SK-N-SH (cell line): ENCODE results near the gene TBX4. TPM values are rescaled to one million over a fixed set of nuclear protein-coding genes. Genes with fewer than 3 reads are reported as not detected.

Source experiments
- CTCF ChIA-PET: fragments of 300-600, 350-600 bp; formaldehyde crosslinking; extraction: SDS; loops from one replicate; lab custom pipeline; 2021; lab: Yijun Ruan, JAX
- POLR2A ChIA-PET: fragments of 350-600 bp; sonication (Branson Sonifier 250); formaldehyde crosslinking; extraction: SDS; loops from one replicate; lab custom pipeline; 2020; ENCODE audit warnings: antibody characterized with exemption, inconsistent platforms; lab: Yijun Ruan, JAX
- DNase-seq: peaks from one replicate; pipeline ENCODE4 v3.0.0; 2012
- H2AFZ ChIP-seq: fragments of 200-600 bp; sonication (generic); 2 replicates; pipeline ENCODE4 v1.8.1; 2016; ENCODE audit warnings: antibody characterized with exemption, mild to moderate bottlenecking, low read depth
- H3F3A ChIP-seq: fragments of 200-600 bp; sonication (generic); replicated peaks from 2 replicates; pipeline ENCODE3; 2016; ENCODE audit warnings: antibody characterized with exemption, mild to moderate bottlenecking; ENCODE audit not compliant: insufficient read depth
- H3K27ac ChIP-seq, 2 experiments: fragments of 200-500 bp in 1 of 2; fragments of 200-600 bp in 1 of 2; sonication (Bioruptor generic) in 1 of 2; sonication (generic), shearing (Covaris generic) in 1 of 2; 2 replicates each; pipeline versions ENCODE4 v1.5.1 to v1.6.1; 2014 to 2016; ENCODE audit warnings: low read depth in 2 of 2, inconsistent platforms in 1 of 2, low read length in 1 of 2, mild to moderate bottlenecking in 1 of 2, mixed read lengths in 1 of 2
- H3K27me3 ChIP-seq: fragments of 200-600 bp; sonication (generic), shearing (Covaris generic); 2 replicates; pipeline ENCODE4 v1.6.1; 2016; ENCODE audit warnings: mixed run types; ENCODE audit not compliant: insufficient read depth
- H3K36me3 ChIP-seq, 2 experiments: fragments of 200-500 bp in 1 of 2; fragments of 200-600 bp in 1 of 2; sonication (Bioruptor generic) in 1 of 2; sonication (generic) in 1 of 2; replicated peaks in 1 of 2; 2 replicates each; pipeline versions ENCODE3 to v1.5.1; 2014 to 2016; ENCODE audit warnings: low read length in 1 of 2, mild to moderate bottlenecking in 1 of 2; ENCODE audit not compliant: insufficient read depth in 2 of 2, control insufficient read depth in 1 of 2
- H3K4me1 ChIP-seq, 2 experiments: fragments of 200-500 bp in 1 of 2; fragments of 200-600 bp in 1 of 2; sonication (Bioruptor generic) in 1 of 2; sonication (generic), shearing (Covaris generic) in 1 of 2; 2 replicates each; pipeline versions ENCODE4 v1.5.1 to v1.6.1; 2014 to 2016; ENCODE audit warnings: low read depth in 1 of 2, low read length in 1 of 2, mixed run types in 1 of 2; ENCODE audit not compliant: insufficient read depth in 2 of 2, control insufficient read depth in 1 of 2
- H3K4me2 ChIP-seq: fragments of 200-600 bp; sonication (generic), shearing (Covaris generic); 2 replicates; pipeline ENCODE4 v1.6.1; 2017; ENCODE audit warnings: mixed run types
- H3K4me3 ChIP-seq, 2 experiments: fragments of 200-500 bp in 1 of 2; fragments of 200-600 bp in 1 of 2; sonication (Bioruptor generic) in 1 of 2; sonication (generic), shearing (Covaris generic) in 1 of 2; 2 replicates each; pipeline versions ENCODE4 v1.5.1 to v1.8.1; 2014 to 2016; ENCODE audit warnings: low read depth in 2 of 2, inconsistent platforms in 1 of 2, low read length in 1 of 2, mild to moderate bottlenecking in 1 of 2, mixed read lengths in 1 of 2, moderate library complexity in 1 of 2
- H3K79me2 ChIP-seq: fragments of 200-600 bp; sonication (generic); 2 replicates; pipeline ENCODE4 v1.8.1; 2017; ENCODE audit warnings: mild to moderate bottlenecking; ENCODE audit not compliant: insufficient read depth
- H3K9ac ChIP-seq: fragments of 200-600 bp; sonication (generic); 2 replicates; pipeline ENCODE4 v1.6.1; 2017; ENCODE audit warnings: mixed run types
- H3K9me2 ChIP-seq: fragments of 200-600 bp; sonication (generic); 2 replicates; pipeline ENCODE4 v1.6.1; 2017; ENCODE audit warnings: mixed run types
- H3K9me3 ChIP-seq: fragments of 200-600 bp; sonication (generic); 2 replicates; pipeline ENCODE4 v1.6.1; 2017; ENCODE audit warnings: mixed run types, mild to moderate bottlenecking, moderate library complexity
- H4K20me1 ChIP-seq: fragments of 200-600 bp; sonication (generic); 2 replicates; pipeline ENCODE4 v1.6.1; 2017; ENCODE audit warnings: mild to moderate bottlenecking, mixed run types; ENCODE audit not compliant: insufficient read depth
- CHD2 ChIP-seq: fragments of 150-350 bp; IDR thresholded peaks from 2 replicates; pipeline ENCODE4 v1.6.1; 2018; ENCODE audit warnings: low read length; ENCODE audit not compliant: partially characterized antibody
- ELF1 ChIP-seq: IDR thresholded peaks from 2 replicates; pipeline ENCODE4 v1.4.0; 2012
- EP300 ChIP-seq, 2 experiments: IDR thresholded peaks; 2 replicates each; pipeline versions ENCODE4 v1.4.0 to v1.6.1; 2012; ENCODE audit warnings: borderline replicate concordance in 1 of 2, low read depth in 1 of 2, low read length in 1 of 2
- FOXJ3 ChIP-seq: sonication (generic); formaldehyde crosslinking; IDR thresholded peaks from 2 replicates; pipeline ENCODE4 v1.5.1; 2020; ENCODE audit warnings: mild to moderate bottlenecking, missing genetic modification reagents
- GABPA ChIP-seq: IDR thresholded peaks from 2 replicates; pipeline ENCODE4 v1.4.0; 2012; ENCODE audit warnings: low read depth, mild to moderate bottlenecking
- GATA2 ChIP-seq: sonication (generic); formaldehyde crosslinking; IDR thresholded peaks from 2 replicates; pipeline ENCODE4 v1.5.0; 2020; ENCODE audit warnings: mild to moderate bottlenecking, missing genetic modification reagents
- MEF2A ChIP-seq: IDR thresholded peaks from 2 replicates; pipeline ENCODE4 v1.4.0; 2012; ENCODE audit warnings: low read depth, borderline replicate concordance
- TCF12 ChIP-seq: IDR thresholded peaks from 2 replicates; pipeline ENCODE4 v1.4.0; 2012
- TEAD4 ChIP-seq: IDR thresholded peaks from 2 replicates; pipeline ENCODE4 v1.4.0; 2012; ENCODE audit warnings: mild to moderate bottlenecking, borderline replicate concordance; ENCODE audit not compliant: insufficient read depth
- USF2 ChIP-seq: fragments of 150-350 bp; IDR thresholded peaks from 2 replicates; pipeline ENCODE4 v1.6.1; 2017; ENCODE audit warnings: antibody characterized with exemption, low read length, low read depth, borderline replicate concordance
- WGBS: methylation state at CpG from one replicate; pipeline ENCODE4 v1.1.6; 2017; ENCODE audit warnings: low lambda C conversion rate; 5-methylcytosine and 5-hydroxymethylcytosine counted together
- polyA plus RNA-seq, 3 experiments: library from polyadenylated mRNA; depleted of rRNA; stranded (reverse); fragments of >200 nt; gene quantifications; 2 replicates each; pipeline ENCODE4 v1.2.3, GENCODE V29; 2012
- TF ChIP-seq, protein P1 (sequence below): fragments of 150-350 bp; IDR thresholded peaks from 2 replicates; pipeline ENCODE4 v1.6.1; 2016; ENCODE audit warnings: mild to moderate bottlenecking, low read depth, low read length
- TF ChIP-seq, protein P2 (sequence below): IDR thresholded peaks from 2 replicates; pipeline ENCODE4 v1.6.1; 2012; ENCODE audit warnings: mild to moderate bottlenecking, low read depth, low read length, moderate library complexity
- TF ChIP-seq, protein P3 (sequence below): IDR thresholded peaks from 2 replicates; pipeline ENCODE4; 2012

TBX4 gene
- polyA plus RNA-seq, 1 of the 3 experiments (the other 2 are of a cell fraction): 0.02 TPM

DNA sequence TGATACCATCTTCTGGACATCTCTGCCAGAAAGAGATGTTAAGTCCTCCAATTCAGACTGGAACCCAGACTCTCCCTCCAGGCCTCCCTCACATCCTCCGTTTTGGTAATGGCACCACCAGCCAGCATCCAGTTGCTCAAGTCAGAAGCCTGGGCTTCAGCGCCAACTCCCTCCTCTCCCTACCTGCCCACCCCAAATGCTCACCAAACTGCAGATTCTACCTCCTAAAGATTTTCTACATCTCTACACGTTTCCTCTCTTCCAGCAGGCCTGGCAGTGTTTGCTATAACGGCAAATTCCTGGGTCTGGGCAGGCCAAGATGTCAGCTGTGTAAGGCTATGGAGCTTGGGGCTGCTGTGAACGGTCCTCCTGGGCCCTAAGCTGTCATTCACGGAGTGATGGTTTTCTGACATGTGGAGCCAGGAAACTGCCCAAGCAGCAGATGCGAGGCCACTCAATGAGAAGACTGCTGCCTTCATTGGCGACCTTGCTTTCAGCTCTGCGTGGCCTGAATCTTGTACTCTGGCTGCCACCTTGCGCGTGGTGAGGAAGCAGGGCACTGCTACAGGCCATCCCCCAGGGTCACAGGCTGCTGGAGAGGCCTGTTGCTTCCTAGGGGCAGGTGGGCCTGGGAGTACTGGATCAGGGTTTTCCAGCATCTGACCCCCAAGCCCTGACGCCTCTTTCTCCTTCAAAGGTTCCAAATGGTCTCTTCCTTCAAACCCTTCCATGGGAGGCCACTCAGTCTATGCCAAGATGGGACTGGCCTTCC lies 37.7 kb downstream of the TBX4 start (continued):
- TF ChIP-seq, protein P1, sequence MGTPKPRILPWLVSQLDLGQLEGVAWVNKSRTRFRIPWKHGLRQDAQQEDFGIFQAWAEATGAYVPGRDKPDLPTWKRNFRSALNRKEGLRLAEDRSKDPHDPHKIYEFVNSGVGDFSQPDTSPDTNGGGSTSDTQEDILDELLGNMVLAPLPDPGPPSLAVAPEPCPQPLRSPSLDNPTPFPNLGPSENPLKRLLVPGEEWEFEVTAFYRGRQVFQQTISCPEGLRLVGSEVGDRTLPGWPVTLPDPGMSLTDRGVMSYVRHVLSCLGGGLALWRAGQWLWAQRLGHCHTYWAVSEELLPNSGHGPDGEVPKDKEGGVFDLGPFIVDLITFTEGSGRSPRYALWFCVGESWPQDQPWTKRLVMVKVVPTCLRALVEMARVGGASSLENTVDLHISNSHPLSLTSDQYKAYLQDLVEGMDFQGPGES: no peak
- TF ChIP-seq CHD2: no peak
- no peak for TF ChIP-seq ELF1
- no peak for TF ChIP-seq GABPA
- no peak for TF ChIP-seq GATA2
- TF ChIP-seq, all 33 proteins: peak for 0

GRCh38 chr17:61490540-61490975 lies 38.3 kb downstream of the TBX4 start:
- Histone ChIP-seq H3K4me2 (no peak overlapping the region), H4K20me1 (no peaks in the 10 kb centered on the region), H3K9me3 (no peaks in the 10 kb centered on the region), H3K9ac (no peak overlapping the region), H3K27ac (no peak overlapping the region), H3K36me3 (no peaks in the 10 kb centered on the region), H3K4me1 (peaks cover 4 to 35% of the 10 kb centered on the region in 2 experiments; a peak in 3 of 4 replicates), H3K4me3 (no peak overlapping the region), H3K9me2 (no peaks in the 10 kb centered on the region), H3K27me3 (no peaks in the 10 kb centered on the region), H2AFZ (no peak overlapping the region), H3F3A (no peaks in the 10 kb centered on the region), H3K79me2 (no peaks in the 10 kb centered on the region)
- WGBS: 73% methylated on average over 3 of the region's 5 CpGs
- CTCF ChIA-PET: interaction anchor here (0.8 to 1.2 kb wide), 3 partner anchors 35 to 1567 kb away, joined by 3 read pairs; no protein-coding TSS in a partner anchor
- no peak for DNase-seq
- TF ChIP-seq TEAD4 (no peak), GATA2 (no peak), EP300 (IDR thresholded peaks at IDR 0.05; ENCODE audit: borderline replicate concordance in 1 of 2, low read depth in 1 of 2, low read length in 1 of 2) (no peak), FOXJ3 (CRISPR knock-in tag) (no peak), TCF12 (no peak), MEF2A (no peak), CHD2 (no peak), USF2 (no peak)
- TF ChIP-seq, protein P2, sequence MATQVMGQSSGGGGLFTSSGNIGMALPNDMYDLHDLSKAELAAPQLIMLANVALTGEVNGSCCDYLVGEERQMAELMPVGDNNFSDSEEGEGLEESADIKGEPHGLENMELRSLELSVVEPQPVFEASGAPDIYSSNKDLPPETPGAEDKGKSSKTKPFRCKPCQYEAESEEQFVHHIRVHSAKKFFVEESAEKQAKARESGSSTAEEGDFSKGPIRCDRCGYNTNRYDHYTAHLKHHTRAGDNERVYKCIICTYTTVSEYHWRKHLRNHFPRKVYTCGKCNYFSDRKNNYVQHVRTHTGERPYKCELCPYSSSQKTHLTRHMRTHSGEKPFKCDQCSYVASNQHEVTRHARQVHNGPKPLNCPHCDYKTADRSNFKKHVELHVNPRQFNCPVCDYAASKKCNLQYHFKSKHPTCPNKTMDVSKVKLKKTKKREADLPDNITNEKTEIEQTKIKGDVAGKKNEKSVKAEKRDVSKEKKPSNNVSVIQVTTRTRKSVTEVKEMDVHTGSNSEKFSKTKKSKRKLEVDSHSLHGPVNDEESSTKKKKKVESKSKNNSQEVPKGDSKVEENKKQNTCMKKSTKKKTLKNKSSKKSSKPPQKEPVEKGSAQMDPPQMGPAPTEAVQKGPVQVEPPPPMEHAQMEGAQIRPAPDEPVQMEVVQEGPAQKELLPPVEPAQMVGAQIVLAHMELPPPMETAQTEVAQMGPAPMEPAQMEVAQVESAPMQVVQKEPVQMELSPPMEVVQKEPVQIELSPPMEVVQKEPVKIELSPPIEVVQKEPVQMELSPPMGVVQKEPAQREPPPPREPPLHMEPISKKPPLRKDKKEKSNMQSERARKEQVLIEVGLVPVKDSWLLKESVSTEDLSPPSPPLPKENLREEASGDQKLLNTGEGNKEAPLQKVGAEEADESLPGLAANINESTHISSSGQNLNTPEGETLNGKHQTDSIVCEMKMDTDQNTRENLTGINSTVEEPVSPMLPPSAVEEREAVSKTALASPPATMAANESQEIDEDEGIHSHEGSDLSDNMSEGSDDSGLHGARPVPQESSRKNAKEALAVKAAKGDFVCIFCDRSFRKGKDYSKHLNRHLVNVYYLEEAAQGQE: no peak
- TF ChIP-seq, protein P3, sequence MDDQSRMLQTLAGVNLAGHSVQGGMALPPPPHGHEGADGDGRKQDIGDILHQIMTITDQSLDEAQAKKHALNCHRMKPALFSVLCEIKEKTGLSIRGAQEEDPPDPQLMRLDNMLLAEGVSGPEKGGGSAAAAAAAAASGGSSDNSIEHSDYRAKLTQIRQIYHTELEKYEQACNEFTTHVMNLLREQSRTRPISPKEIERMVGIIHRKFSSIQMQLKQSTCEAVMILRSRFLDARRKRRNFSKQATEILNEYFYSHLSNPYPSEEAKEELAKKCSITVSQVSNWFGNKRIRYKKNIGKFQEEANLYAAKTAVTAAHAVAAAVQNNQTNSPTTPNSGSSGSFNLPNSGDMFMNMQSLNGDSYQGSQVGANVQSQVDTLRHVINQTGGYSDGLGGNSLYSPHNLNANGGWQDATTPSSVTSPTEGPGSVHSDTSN: no peak
- POLR2A ChIA-PET: no interaction called here
